Peyer's patch (tissue), 4 donors: ENCODE measurements around the gene FUT7. TPM values are rescaled to one million over a fixed set of nuclear protein-coding genes. Genes with fewer than 3 reads are reported as not detected.

Experiments used
- DNase-seq, 3 donors: peaks; one replicate each; pipeline ENCODE4 v3.0.0-alpha.2; 2017 to 2019
- H3K27ac ChIP-seq, 4 donors: fragments of 200-600 bp; sonication (generic); one replicate each; pipeline ENCODE4 v1.5.1; 2016 to 2019
- H3K27me3 ChIP-seq, 2 donors: fragments of 200-600 bp; sonication (generic); one replicate each; pipeline ENCODE4 v1.5.1; 2019
- H3K36me3 ChIP-seq, 3 donors: fragments of 200-600 bp; sonication (generic); one replicate each; pipeline ENCODE4 v1.5.1; 2016 to 2019
- H3K4me1 ChIP-seq, 4 donors: fragments of 200-600 bp; sonication (generic); one replicate each; pipeline ENCODE4 v1.5.1; 2016 to 2019
- H3K4me3 ChIP-seq, 4 donors: fragments of 200-600 bp; sonication (generic); 1 replicate in 3 of 4; 2 replicates in 1 of 4; pipeline ENCODE4 v1.5.1; 2016 to 2019; ENCODE audit warnings: mild to moderate bottlenecking in 1 of 4
- H3K9me3 ChIP-seq, 4 donors: fragments of 200-600 bp; sonication (generic); one replicate each; pipeline ENCODE4 v1.5.1; 2016 to 2019; ENCODE audit warnings: mild to moderate bottlenecking in 1 of 4
- POLR2A ChIP-seq, 2 donors: fragments of 450-650 bp; IDR thresholded peaks; one replicate each; pipeline ENCODE4 v1.5.1; 2017; ENCODE audit warnings: antibody characterized with exemption in 2 of 2, mild to moderate bottlenecking in 2 of 2, moderate library complexity in 2 of 2
- total RNA-seq, 4 donors: library from RNA; depleted of rRNA; stranded (reverse); fragments of >200 nt; gene quantifications; one replicate each; pipeline ENCODE4 v1.1.0, GENCODE V29; 2016
- TF ChIP-seq, protein P1 (sequence below), 6 experiments: fragments of 450-650 bp in 4 of 6; fragments of 200-600 bp in 2 of 6; sonication (generic) in 1 of 6; IDR thresholded peaks; one replicate each; pipeline ENCODE4 v1.5.1; 2017 to 2019; ENCODE audit warnings: antibody characterized with exemption in 6 of 6, mild to moderate bottlenecking in 3 of 6, moderate library complexity in 1 of 6

Gene FUT7
- total RNA-seq, 4 donors from 2014 or later: not detected

DNA sequence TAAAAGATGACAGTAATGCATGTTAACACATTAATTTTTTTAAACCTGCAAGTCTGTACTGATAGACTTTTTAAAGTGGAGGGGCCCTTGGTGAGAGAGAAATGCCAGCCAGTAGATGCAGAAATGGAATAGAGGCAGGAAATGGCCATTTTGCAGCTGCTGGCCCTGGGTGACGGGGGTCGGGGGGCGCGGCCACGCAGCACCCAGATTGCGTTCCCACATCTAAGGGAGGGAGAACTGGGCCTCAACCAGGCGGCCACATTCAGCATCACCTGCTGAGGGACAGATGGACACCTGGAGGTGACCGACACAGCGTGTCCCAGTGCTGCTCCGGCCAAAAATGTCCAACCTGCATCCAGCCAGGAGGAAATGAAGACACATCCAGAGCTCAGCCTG, 29.2 kb downstream of the FUT7 start:
- H3K27ac ChIP-seq: no peak overlapping the region
- H3K4me3 ChIP-seq: no peak overlapping the region
- no peaks in the 10 kb centered on the region for H3K9me3 ChIP-seq
- H3K4me1 ChIP-seq: peaks cover 0 to 12% (median 2%) of the 10 kb centered on the region in 4 donors
- no peak for TF ChIP-seq POLR2A (IDR thresholded peaks at IDR 0.05)
- TF ChIP-seq, protein P1, sequence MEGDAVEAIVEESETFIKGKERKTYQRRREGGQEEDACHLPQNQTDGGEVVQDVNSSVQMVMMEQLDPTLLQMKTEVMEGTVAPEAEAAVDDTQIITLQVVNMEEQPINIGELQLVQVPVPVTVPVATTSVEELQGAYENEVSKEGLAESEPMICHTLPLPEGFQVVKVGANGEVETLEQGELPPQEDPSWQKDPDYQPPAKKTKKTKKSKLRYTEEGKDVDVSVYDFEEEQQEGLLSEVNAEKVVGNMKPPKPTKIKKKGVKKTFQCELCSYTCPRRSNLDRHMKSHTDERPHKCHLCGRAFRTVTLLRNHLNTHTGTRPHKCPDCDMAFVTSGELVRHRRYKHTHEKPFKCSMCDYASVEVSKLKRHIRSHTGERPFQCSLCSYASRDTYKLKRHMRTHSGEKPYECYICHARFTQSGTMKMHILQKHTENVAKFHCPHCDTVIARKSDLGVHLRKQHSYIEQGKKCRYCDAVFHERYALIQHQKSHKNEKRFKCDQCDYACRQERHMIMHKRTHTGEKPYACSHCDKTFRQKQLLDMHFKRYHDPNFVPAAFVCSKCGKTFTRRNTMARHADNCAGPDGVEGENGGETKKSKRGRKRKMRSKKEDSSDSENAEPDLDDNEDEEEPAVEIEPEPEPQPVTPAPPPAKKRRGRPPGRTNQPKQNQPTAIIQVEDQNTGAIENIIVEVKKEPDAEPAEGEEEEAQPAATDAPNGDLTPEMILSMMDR (IDR thresholded peaks at IDR 0.05): no peak
- DNase-seq: no peak
- no peaks in the 10 kb centered on the region for H3K27me3 ChIP-seq
- H3K36me3 ChIP-seq: no peaks in the 10 kb centered on the region

- Histone ChIP-seq H3K4me3 (no peak overlapping the region), H3K27ac (no peak overlapping the region), H3K36me3 (no peaks in the 10 kb centered on the region), H3K4me1 (peaks cover 0 to 15% (median 8%) of the 10 kb centered on the region in 4 donors), H3K9me3 (no peaks in the 10 kb centered on the region), H3K27me3 (no peaks in the 10 kb centered on the region)
- TF ChIP-seq, protein P1 (IDR thresholded peaks at IDR 0.05): no peak
- TF ChIP-seq POLR2A (IDR thresholded peaks at IDR 0.05): no peak
- no peak for DNase-seq
Measured at GRCh38 chr9:137001857-137002645, 29.8 kb downstream of the FUT7 start.

- no peaks in the 10 kb centered on the region for H3K36me3 ChIP-seq
Measured at GRCh38 chr9:137000177-137000930, 31.5 kb downstream of the FUT7 start.

DNA sequence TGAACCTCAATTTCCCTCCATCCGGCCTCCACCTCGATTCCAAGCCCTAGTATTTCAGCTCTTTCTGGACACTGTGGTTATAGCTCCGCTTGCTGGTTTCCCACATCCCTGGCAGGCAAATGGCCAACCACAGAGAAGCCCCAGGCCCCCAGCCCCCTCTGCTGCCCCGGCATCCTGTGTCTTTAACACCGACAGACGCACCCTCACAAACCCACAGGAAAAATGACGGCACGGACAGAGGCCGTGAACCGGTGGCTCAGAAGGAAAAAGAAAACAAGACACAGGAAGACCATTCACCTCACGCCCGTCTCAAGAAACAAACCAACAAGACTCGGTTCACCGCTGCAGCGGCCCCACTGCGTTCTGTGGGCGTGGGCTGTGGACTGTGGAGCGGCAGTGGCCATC, 34.1 kb downstream of the FUT7 start:
- Histone ChIP-seq H3K36me3 (peaks cover 0 to 7% (median 0%) of the 10 kb centered on the region in 3 donors), H3K27me3 (no peaks in the 10 kb centered on the region), H3K9me3 (no peaks in the 10 kb centered on the region), H3K4me3 (no peak overlapping the region), H3K4me1 (peaks cover 3 to 47% (median 28%) of the 10 kb centered on the region in 4 donors), H3K27ac (peak overlapping the region; percentile 23 to 76 (median 64))
- DNase-seq: peak in 2 of 3 donors; percentile 62 to 78
- no peak for TF ChIP-seq POLR2A (IDR thresholded peaks at IDR 0.05)
- TF ChIP-seq, protein P1 (IDR thresholded peaks at IDR 0.05): no peak

More at GRCh38 chr9:137000177-137000930, 31.5 kb downstream of the FUT7 start:
- Histone ChIP-seq H3K9me3 (no peaks in the 10 kb centered on the region), H3K27me3 (no peaks in the 10 kb centered on the region), H3K27ac (peak overlapping the region; percentile 52 to 75 (median 66)), H3K4me1 (peaks cover 3 to 26% (median 21%) of the 10 kb centered on the region in 4 donors), H3K4me3 (peak overlapping the region in 1 of 4 donors; percentile 9)
- TF ChIP-seq POLR2A (IDR thresholded peaks at IDR 0.05): no peak
- TF ChIP-seq, protein P1 (IDR thresholded peaks at IDR 0.05): no peak
- peak in 1 of 3 donors; percentile 38 for DNase-seq

GRCh38 chr9:136997371-136997770, 34.5 kb downstream of the FUT7 start:
- Histone ChIP-seq H3K27ac (peak overlapping the region; percentile 23 to 76 (median 64)), H3K27me3 (no peaks in the 10 kb centered on the region), H3K4me3 (peak overlapping the region in 2 of 4 donors; percentile 33 to 37), H3K4me1 (peaks cover 3 to 50% (median 29%) of the 10 kb centered on the region in 4 donors), H3K36me3 (peaks cover 0 to 7% (median 0%) of the 10 kb centered on the region in 3 donors), H3K9me3 (no peaks in the 10 kb centered on the region)
- DNase-seq: no peak
- TF ChIP-seq POLR2A (IDR thresholded peaks at IDR 0.05): no peak
- TF ChIP-seq, protein P1 (IDR thresholded peaks at IDR 0.05): no peak
